Common myeloid progenitor, CD34-positive (primary cell): Measurements from ENCODE around the gene NTF3.
A peak's percentile ranks its signal among the peaks of the same experiment; 100 is the strongest.

Source experiments
- CTCF ChIA-PET: fragments of 350-600 bp; sonication (Branson Sonifier 250); formaldehyde crosslinking; loops from one replicate; lab custom pipeline; 2021; ENCODE audit warnings: antibody characterized with exemption; lab: Charles Lee
- POLR2A ChIA-PET: fragments of 350-600 bp; sonication (Branson Sonifier 250); formaldehyde crosslinking; loops from one replicate; lab custom pipeline; 2021; ENCODE audit warnings: antibody characterized with exemption; lab: Charles Lee
- DNase-seq, 3 donors: peaks; one replicate each; pipeline versions ENCODE4 v3.0.0 to v3.0.0-alpha.2; 2013
- H3K27ac ChIP-seq, 2 experiments: 1 replicate in 1 of 2; 2 replicates in 1 of 2; pipeline ENCODE4 v1.7.0; 2013; ENCODE audit warnings: inconsistent platforms in 2 of 2, low read length in 2 of 2, mild to moderate bottlenecking in 2 of 2, low read depth in 1 of 2, moderate library complexity in 1 of 2; ENCODE audit not compliant: severe bottlenecking in 2 of 2, insufficient read depth in 1 of 2, poor library complexity in 1 of 2
- H3K27me3 ChIP-seq, 5 experiments: replicated peaks in 2 of 5; 1 replicate in 3 of 5; 2 replicates in 2 of 5; pipeline versions ENCODE4 v1.6.1 to v1.7.0; 2013; ENCODE audit warnings: low read length in 4 of 5, mild to moderate bottlenecking in 2 of 5, moderate library complexity in 2 of 5, inconsistent platforms in 1 of 5; ENCODE audit not compliant: insufficient read depth in 5 of 5, control insufficient read depth in 4 of 5
- H3K36me3 ChIP-seq, 4 experiments: 1 replicate in 2 of 4; 2 replicates in 2 of 4; pipeline versions ENCODE4 v1.6.1 to v1.7.0; 2013; ENCODE audit warnings: low read length in 3 of 4, control low read depth in 1 of 4, mild to moderate bottlenecking in 1 of 4; ENCODE audit not compliant: control insufficient read depth in 4 of 4, insufficient read depth in 4 of 4
- H3K4me1 ChIP-seq, 4 experiments: 1 replicate in 3 of 4; 2 replicates in 1 of 4; pipeline versions ENCODE4 v1.6.1 to v1.7.1; 2013; ENCODE audit warnings: low read length in 3 of 4, mild to moderate bottlenecking in 3 of 4, control low read depth in 1 of 4, inconsistent platforms in 1 of 4, moderate library complexity in 1 of 4; ENCODE audit not compliant: control insufficient read depth in 4 of 4, insufficient read depth in 4 of 4; ENCODE audit errors: control extremely low read depth in 1 of 4
- H3K4me3 ChIP-seq, 7 experiments: 1 replicate in 4 of 7; 2 replicates in 3 of 7; pipeline versions ENCODE4 v1.5.1 to v1.7.0; 2013; ENCODE audit warnings: mild to moderate bottlenecking in 7 of 7, low read length in 6 of 7, moderate library complexity in 6 of 7, inconsistent platforms in 2 of 7, low read depth in 2 of 7, control low read depth in 1 of 7; ENCODE audit not compliant: insufficient read depth in 4 of 7, control insufficient read depth in 1 of 7; ENCODE audit errors: extremely low read depth in 1 of 7
- H3K9me3 ChIP-seq, 5 experiments: 1 replicate in 4 of 5; 2 replicates in 1 of 5; pipeline versions ENCODE4 v1.6.1 to v1.7.1; 2013; ENCODE audit warnings: low read length in 4 of 5, mild to moderate bottlenecking in 2 of 5, inconsistent platforms in 1 of 5, low read depth in 1 of 5, moderate library complexity in 1 of 5; ENCODE audit not compliant: control insufficient read depth in 4 of 5, insufficient read depth in 2 of 5; ENCODE audit errors: control extremely low read depth in 1 of 5
- WGBS: methylation state at CpG from one replicate; pipeline ENCODE4 v1.1.5; 2013; ENCODE audit not compliant: insufficient coverage; 5-methylcytosine and 5-hydroxymethylcytosine counted together

Gene NTF3

GRCh38 chr12:5395443-5396271 is 36.3 kb upstream of the NTF3 start:
- Histone ChIP-seq H3K9me3 (no peaks in the 10 kb centered on the region), H3K27ac (no peak overlapping the region), H3K4me1 (peaks cover 5 to 19% (median 9%) of the 10 kb centered on the region in 4 experiments), H3K36me3 (no peaks in the 10 kb centered on the region), H3K27me3 (no peaks in the 10 kb centered on the region), H3K4me3 (no peak overlapping the region)
- 39% methylated on average over 4 of the region's 13 CpGs for WGBS
- POLR2A ChIA-PET: no interaction called here
- CTCF ChIA-PET: interaction anchor here (1.0 kb wide), 1 partner anchor 33 kb away, joined by 5 read pairs; no protein-coding TSS in a partner anchor
- peak; percentile 10 to 52 (median 46) for DNase-seq

DNA sequence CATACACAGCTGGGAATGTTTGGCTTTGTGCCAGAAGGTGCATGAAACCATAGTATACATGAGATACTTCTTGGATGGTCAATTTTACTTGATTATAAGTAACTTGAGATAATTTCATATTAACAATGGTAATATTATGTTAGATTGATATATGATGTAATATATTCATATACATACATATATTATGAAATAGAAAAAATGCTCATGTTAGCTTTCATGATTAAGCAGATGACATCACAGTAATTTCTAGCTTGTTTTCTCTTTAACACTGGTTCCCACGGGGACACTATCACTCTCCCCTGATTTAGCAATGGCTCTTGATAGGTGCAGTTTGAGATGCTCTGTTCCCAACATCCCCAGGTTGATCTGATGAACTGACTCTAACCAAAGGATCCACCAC is 35.4 kb upstream of the NTF3 start:
- Histone ChIP-seq H3K4me1 (peaks cover 13 to 28% (median 17%) of the 10 kb centered on the region in 4 experiments), H3K36me3 (no peaks in the 10 kb centered on the region), H3K27ac (no peak overlapping the region), H3K27me3 (no peaks in the 10 kb centered on the region), H3K4me3 (no peak overlapping the region), H3K9me3 (no peaks in the 10 kb centered on the region)
- ChIA-PET CTCF (interaction anchor here (1.0 kb wide), 1 partner anchor 32 kb away, joined by 5 read pairs; no protein-coding TSS in a partner anchor), POLR2A (no interaction called here)
- DNase-seq: peak in 2 of 3 donors; percentile 6 to 15
- WGBS: 80% methylated on average over 1 of the region's 1 CpG

- POLR2A ChIA-PET: no interaction called here
- no CpG with 5 or more reads among the region's 2 CpGs for WGBS
These were observed 32.6 kb upstream of the NTF3 start for GRCh38 chr12:5399266-5399665.

GRCh38 chr12:5402009-5402935 is 29.6 kb upstream of the NTF3 start:
- DNase-seq: peak; percentile 32 to 79 (median 71)
- ChIA-PET POLR2A (no interaction called here), CTCF (interaction anchor here (1.0 to 1.6 kb wide), 2 partner anchors 17 to 636 kb away, joined by 3 read pairs; no protein-coding TSS in a partner anchor)
- Histone ChIP-seq H3K27ac (no peak overlapping the region), H3K4me3 (peak overlapping the region in 5 of 7 experiments; percentile 7 to 56 (median 37)), H3K36me3 (no peaks in the 10 kb centered on the region), H3K4me1 (peaks cover 20 to 45% (median 34%) of the 10 kb centered on the region in 4 experiments), H3K9me3 (no peaks in the 10 kb centered on the region), H3K27me3 (no peaks in the 10 kb centered on the region)
- WGBS: 0% methylated on average over 8 of the region's 8 CpGs

More at GRCh38 chr12:5399266-5399665, 32.6 kb upstream of the NTF3 start:
- no peak for DNase-seq
- Histone ChIP-seq H3K27ac (no peak overlapping the region), H3K9me3 (no peaks in the 10 kb centered on the region), H3K27me3 (no peaks in the 10 kb centered on the region), H3K4me1 (peaks cover 20 to 52% (median 40%) of the 10 kb centered on the region in 4 experiments), H3K36me3 (no peaks in the 10 kb centered on the region), H3K4me3 (no peak overlapping the region)
- CTCF ChIA-PET: no interaction called here

DNA sequence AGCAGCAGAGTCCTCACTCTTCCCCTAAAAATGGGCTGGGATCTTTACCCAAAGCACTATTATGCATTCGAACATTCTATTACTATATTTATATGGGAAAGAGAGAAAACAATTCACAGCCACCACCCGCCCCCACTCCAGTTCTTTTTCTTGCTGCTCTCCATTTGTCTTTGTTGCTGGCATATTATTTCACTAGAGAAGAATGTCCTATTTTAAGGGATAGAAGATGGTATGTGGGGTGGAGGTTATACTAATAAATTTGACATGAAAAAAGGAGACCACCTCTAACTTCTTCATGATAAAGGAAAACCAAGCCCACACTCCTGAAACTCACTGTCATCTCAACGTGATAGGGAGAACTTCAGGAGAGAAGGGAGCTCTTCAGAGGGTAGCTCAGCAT is 28.5 kb upstream of the NTF3 start:
- no CpG with 5 or more reads among the region's 3 CpGs for WGBS
- ChIA-PET CTCF (interaction anchor here (0.5 kb wide), 1 partner anchor 34 kb away, joined by 3 read pairs; no protein-coding TSS in a partner anchor), POLR2A (no interaction called here)
- no peak for DNase-seq
- Histone ChIP-seq H3K36me3 (no peaks in the 10 kb centered on the region), H3K4me1 (peaks cover 20 to 45% (median 34%) of the 10 kb centered on the region in 4 experiments), H3K27ac (no peak overlapping the region), H3K27me3 (no peaks in the 10 kb centered on the region), H3K4me3 (no peak overlapping the region), H3K9me3 (no peaks in the 10 kb centered on the region)

GRCh38 chr12:5407034-5407856 is 24.7 kb upstream of the NTF3 start:
- 96% methylated on average over 5 of the region's 6 CpGs for WGBS
- Histone ChIP-seq H3K27me3 (no peaks in the 10 kb centered on the region), H3K4me1 (peaks cover 5 to 26% (median 15%) of the 10 kb centered on the region in 4 experiments), H3K4me3 (no peak overlapping the region), H3K9me3 (peaks cover 0 to 4% (median 0%) of the 10 kb centered on the region in 5 experiments), H3K36me3 (no peaks in the 10 kb centered on the region), H3K27ac (no peak overlapping the region)
- no peak for DNase-seq
- POLR2A ChIA-PET: interaction anchor here (0.6 kb wide), 1 partner anchor 13 kb away, joined by 3 read pairs; no protein-coding TSS in a partner anchor
- CTCF ChIA-PET: interaction anchor here (0.8 to 1.6 kb wide), 4 partner anchors 10 to 207 kb away, joined by 3 to 4 read pairs (median 3); no protein-coding TSS in a partner anchor
